T-helper 1 cell (primary cell): Measurements from ENCODE around the gene ZFP36L2.

Experiments
- DNase-seq, 5 donors: peaks; one replicate each; pipeline ENCODE4 v3.0.0-alpha.2; 2012 to 2020

Gene ZFP36L2

GRCh38 chr2:43246641-43247040, 20.2 kb upstream of the ZFP36L2 start:
- no peak for DNase-seq

GRCh38 chr2:43241558-43241957, 15.2 kb upstream of the ZFP36L2 start:
- DNase-seq = no peak

GRCh38 chr2:43240766-43241150, 14.4 kb upstream of the ZFP36L2 start:
- DNase-seq = no peak

- no peak for DNase-seq
These were observed 13.8 kb upstream of the ZFP36L2 start for GRCh38 chr2:43239981-43240765.

GRCh38 chr2:43238813-43239212, 12.4 kb upstream of the ZFP36L2 start:
- no peak for DNase-seq

DNA sequence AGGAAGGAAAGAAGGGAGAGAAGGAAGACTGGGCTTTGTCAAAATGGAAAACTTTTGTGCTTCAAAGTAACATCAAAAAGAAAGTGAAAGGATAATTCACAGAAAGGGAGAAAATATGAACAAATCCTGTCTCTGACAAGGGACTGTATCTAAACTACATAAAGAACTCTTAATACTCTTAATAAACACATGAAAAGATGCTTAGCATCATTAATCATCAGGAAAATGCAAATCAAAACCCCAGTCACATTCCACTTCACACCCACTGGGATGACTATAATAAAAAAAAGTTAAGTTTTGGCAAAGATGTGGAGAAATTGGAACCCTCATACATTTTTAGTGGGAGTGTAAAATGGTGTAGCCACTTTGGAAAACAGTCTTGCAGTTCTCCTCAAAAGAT, 11.8 kb upstream of the ZFP36L2 start:
- no peak for DNase-seq

DNA sequence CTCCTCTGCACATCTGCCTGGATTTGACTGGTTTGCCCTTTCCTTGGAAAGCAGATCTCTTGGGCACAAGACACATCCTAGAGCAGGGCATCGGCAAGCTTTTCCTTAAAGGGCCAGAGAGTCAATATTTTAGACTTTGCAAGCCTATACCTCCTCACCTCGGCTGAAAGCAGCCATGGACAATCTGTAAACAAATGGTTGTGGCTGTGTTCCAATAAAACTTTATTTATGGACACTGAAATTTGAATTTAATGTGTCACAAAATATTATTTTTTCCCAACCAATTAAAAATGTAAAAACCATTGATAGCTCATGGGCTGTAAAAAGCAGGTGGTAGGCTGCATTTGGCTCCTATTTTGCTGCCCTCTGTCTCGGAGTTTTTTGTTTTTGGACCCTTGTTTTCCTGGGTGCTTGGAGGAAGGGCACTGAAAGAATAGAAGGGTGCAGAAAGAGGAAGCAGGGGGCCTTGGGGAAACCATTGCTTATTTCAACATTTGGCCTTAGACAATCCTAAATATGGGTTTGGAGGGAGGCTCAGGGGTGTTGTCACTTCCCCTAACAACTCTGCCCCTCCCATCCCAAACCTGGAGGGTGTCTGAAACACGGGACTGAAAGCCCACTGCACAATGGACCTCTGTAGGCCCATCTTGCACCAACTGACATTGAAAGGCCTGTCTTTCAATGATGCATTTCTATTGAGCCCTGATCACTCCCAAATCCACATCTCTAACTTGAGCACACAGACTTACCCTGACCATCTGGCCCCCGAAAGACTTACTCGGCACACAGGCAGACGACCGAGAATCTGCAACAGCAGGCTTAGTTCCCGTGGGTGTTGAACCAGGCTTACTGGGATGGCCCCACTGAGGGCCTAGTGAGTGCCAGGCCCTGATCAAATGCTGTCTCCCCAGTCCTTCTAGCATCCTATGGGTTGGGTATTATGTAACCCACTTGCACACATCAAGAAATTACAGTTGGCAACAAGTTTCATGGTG, 7.1 kb upstream of the ZFP36L2 start:
- DNase-seq = no peak

- no peak for DNase-seq
These were observed 4.8 kb upstream of the ZFP36L2 start for GRCh38 chr2:43230951-43231827.

DNA sequence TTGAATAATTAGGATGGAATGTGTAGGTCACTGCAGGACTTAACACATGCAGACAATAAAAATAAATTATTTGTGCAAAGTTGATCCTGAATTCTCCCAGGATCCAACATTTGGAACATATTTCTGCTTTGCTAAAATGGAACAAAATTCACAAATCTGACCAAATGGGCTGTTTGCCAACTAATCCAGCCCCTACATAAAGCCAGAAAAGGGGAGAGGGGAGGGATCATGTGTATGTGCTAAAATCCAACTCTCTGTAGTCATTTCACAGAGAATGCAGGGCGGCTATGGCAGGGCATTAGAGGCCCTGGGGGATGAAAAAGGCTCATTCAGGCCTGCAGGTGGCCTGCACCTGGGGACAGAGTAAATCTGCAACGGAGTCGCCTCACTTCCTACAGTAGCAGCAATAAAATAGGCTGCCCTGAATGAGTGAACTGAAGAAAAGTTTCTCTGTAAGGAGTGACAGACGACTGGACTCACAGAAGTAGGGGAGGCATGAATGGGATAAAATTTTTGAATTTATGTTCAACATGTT, 4.0 kb upstream of the ZFP36L2 start:
- DNase-seq = no peak

DNA sequence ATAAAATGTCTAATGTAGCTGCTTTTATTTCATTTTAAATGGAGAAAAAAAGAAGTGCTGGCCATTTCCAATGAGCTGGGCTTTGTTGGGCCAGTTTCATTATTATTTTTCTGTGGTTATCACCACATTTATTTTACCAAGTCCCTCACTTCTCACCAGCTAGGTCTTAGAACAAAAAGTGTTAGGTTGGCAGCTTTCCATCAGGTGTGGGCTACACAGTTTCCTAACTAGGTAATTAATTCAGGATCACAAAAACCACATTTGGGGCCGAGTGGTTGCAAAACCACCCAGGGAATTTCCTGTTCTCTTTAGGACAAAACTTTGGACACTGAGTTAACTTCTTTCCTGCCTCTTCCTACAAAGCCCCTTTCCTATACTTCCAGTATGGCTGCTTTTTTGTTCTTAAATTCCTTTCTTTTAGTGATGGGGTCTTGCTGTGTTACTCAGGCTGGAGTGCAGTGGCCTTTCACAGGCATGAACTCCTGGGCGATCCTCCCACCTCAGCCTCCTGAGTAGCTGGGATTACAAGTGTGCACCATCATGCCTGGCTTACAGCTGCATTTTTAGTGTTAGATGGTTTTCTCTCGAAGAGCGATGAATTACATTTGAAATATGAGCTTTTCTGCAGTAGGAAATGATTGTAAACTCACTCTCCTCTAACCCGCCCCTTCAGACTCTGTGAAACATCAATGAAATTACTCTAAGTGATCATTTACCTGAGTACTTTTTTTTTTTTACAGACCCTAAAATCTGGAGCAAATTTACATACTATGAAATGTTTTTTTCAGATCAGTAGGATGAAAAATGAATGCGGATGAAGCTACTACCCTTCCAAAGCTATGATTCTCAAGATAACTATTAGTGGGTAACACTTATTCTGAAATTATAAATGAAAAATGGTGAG, 2.6 kb upstream of the ZFP36L2 start:
- DNase-seq = no peak

DNA sequence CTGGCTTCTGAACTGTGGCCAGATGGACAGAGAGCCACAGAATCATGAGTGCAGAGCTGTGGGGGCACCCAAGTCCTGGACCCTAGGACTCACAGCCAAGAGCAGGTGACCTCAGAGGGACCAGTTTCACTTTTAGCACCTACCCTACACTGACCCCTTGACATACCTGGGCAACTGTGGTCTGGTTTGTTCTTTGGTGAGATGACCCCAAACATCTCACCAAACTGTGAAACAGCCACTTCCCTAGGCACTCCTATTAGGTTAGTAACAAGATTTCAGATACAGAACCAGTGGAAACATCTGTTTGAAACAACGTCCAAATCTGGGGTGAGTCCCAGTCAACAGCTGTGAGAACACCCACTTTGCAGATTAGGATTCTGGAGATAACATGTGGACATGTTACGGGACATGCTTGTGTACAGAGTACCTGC, 1.9 kb upstream of the ZFP36L2 start:
- DNase-seq = no peak

DNA sequence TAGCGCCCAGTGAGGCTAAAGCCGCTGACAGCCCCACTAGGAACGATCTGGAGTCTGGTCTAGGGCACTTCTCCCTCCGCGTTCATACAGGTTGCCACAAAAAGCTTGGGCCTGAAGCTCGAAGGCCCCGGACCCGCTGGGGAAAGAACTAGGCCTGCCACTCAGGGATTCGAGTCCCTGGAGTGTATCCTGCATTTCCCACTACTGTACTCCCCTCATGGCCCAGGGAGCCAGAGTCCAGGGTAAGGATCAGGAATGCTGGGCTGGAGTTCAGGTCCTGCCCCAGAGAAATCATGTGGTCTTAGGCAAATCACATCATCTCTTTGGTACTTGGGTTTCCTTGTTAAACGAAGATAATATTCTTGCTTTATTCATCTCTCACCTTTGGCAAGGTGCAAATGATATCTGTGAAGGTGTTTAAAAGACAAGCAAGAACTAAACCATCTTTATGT, 1.4 kb upstream of the ZFP36L2 start:
- no peak for DNase-seq

GRCh38 chr2:43226955-43227829, 786 bp upstream of the ZFP36L2 start:
- peak; percentile 26 to 71 (median 43) for DNase-seq

- peak; percentile 42 to 73 (median 49) for DNase-seq
These were observed 433 bp downstream of the ZFP36L2 start for GRCh38 chr2:43225788-43226557.

GRCh38 chr2:43225093-43225787, 1.2 kb downstream of the ZFP36L2 start:
- DNase-seq = peak; percentile 45 to 81 (median 58)

DNA sequence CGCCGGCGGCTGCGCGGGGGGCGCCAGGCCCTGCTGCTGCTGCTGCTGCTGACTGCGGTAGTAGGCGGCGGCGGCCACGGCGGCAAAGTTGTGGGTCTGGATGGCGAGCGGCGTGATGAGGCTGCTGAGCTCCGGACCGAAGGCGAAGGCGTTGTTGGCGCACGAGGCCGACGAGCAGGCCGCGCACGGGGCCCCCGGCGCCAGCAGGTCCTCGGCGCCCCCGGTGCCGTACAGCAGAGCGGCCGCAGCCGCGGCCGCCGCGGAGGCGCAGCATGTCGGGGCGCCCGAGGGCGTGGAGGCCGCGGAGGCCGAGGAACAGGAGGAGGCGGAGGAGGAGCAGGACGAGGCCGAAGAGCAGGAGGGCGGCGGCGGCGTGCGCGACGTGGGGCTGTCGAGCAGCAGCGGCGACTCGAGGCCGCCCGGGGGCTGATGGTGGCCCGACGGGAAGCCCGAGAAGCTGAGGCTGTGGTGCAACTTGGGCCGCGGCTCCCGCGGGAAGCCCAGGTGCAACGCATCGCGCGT, 1.8 kb downstream of the ZFP36L2 start:
- DNase-seq = peak in 4 of 5 donors; percentile 34 to 55 (median 43)

DNA sequence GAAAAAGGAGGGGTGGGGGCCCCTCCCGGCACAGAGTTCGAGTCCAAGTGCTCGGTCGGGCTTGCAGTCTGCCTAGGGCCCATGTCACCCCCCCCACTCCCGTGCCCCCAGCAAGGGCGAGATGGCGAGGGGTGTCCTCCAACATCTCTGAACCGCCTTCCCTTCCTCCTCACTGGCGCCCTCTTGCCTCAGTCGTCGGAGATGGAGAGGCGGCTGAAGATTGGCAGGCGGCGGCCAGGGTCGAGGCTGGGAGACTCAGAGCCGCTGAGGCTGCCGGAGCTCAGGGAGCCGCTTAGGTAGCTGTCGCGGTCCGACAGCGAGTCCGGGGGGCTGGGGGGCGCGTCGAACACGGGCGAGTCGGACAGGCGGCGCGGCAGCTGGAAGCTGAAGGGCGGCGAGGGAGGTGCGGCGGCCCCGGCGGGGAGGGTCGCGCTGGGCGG, 2.3 kb downstream of the ZFP36L2 start:
- DNase-seq = peak; percentile 32 to 83 (median 54)

GRCh38 chr2:43223521-43224001, 2.8 kb downstream of the ZFP36L2 start:
- DNase-seq = no peak
